Kidney glomerular epithelial cell (primary cell): Measurements from ENCODE around the gene TCF3.
"Not testable (repeated sequence)": the region's sequence is repeated elsewhere in the genome, so short reads cannot be mapped to it uniquely, and the experiment has no call there.

Experiments
- DNase-seq: peaks from one replicate; lab custom pipeline; 2025; lab: John Stamatoyannopoulos, UW

Gene TCF3

DNA sequence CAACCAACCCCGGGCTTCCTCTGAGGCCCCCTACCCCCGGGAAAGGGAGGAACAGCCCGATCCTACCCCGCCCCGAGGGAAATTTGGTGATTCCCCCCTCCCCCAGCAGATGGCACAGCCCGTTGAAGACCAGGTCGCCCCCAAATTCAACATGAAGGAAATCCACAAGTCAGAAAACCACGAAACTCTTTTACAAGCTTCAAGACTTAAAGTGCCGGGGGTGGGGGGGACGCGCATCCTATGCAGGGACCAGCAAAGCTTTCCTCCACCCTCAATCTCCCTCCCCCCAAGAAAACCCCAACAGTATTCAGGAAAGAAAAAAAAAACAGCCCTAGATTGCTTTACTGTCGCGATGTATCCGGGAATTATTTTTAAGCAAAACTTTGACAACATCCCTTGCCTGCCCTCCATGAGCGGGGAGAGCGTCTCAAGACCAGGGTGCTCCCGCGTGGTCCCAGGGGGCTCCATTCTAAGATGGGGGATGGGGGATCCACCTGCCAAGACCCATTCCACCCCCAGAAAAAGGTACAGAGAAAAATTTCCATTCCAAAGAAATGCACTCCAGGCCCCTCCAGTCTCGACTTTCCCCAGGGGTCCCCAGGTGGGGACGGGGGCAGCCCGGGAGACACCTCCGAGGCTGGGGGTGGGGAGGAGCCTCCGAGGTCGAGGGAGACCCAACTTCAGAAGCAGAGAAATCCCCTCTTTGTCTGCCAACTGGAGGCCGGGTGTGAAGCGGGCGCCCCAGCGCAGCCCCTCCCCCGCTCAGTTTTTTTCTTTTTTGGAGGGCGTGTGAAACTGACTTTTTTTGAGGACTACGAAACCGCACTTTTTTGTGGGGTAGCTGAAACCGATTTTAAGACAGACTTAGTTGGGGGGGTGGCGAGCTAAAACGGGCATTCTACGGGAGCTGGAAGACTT lies 1.5 kb downstream of the TCF3 start:
- no peak for DNase-seq

DNA sequence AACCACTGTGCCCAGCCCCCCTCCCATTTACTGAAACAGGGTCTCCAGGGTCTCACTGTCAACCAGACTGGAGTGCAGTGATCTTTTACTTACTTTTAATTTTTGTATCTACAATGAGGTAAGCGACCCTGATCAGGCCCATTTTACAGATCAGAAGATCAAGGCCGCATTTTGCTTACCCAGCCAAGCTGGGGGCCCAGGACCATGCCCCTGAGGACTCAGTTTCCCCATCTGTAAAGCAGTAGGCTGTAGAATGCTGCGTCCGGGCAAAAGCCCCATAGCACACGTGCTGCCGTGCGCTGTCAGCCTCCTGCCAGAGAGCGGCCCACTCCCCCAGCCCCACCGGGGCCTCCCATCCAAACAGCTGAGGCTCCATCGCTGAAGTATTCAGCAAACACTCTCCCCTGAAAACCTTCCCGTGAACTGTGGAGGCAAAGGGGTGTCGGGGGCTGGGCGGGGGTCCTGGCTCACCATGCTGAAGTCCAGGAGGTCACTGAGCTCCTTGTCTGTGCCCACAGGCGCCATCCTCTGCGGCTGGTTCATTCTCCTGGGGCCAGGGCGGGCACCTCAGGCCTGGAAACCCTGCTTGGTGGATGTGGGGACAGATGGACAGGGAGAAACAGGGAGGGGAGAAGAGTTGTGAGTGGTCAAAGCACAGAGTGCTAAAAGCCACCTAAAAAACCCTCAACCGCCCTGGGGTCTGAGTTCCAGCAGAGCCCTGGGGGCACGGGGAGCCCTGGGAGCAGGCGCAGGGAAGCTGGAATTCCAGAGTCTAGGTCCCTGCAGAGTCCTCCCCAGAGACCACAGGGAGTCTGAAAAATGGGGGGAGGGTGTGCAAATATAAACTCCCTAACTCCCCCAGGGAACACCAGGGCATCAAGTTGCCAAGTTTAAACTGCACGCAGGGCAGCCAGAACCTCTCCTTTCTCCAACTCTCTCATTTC lies 2.4 kb downstream of the TCF3 start:
- no peak for DNase-seq

DNA sequence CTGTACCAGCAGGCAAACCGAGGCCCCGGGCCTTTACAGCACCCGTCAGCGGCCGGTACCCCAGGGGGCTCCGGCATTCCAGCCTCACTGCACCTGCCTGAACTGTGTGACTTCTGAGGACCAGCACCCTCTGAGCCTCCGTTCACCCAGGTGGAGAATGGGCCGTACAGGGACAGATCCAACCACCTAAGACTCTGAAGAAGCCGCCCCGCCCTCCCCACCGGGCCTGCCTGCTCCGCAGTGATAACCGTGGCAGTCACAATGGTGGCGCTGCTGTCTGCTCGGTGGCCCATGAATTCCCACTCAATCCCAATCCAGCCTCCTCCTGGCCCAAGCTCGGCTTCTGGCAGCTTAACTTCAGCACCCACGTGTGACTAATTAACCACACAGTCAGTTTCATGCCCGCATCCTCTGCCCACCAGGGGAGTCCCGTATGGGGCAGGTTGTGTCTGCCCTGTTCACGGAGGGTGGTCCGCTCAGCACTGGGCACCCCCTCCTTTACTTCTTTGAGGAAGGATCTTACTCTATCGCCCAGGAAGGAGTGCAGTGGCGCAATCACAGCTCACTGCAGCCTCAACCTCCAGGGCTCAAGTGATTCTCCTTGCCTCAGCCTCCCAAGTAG lies 3.4 kb downstream of the TCF3 start:
- DNase-seq: no peak

DNA sequence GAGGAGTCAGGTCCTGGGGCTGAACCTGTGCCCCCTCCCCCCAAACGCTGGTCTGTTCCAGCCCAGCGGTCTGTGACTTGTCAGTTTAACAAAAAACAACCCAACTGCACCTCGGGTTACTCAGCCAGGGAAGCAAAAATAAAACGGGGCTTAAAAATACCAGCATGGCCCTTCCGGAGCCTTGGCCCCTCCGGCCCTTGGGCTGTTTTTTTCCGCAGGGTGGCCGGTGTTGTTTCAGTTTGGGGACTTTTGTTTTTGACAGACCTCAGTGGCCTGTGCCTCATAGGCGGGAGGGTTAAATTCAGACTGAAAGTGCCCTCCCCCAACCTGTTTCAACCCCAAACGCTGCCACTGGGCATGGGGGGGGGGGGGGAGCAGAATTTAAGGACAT lies 4.0 kb downstream of the TCF3 start:
- DNase-seq: no peak

DNA sequence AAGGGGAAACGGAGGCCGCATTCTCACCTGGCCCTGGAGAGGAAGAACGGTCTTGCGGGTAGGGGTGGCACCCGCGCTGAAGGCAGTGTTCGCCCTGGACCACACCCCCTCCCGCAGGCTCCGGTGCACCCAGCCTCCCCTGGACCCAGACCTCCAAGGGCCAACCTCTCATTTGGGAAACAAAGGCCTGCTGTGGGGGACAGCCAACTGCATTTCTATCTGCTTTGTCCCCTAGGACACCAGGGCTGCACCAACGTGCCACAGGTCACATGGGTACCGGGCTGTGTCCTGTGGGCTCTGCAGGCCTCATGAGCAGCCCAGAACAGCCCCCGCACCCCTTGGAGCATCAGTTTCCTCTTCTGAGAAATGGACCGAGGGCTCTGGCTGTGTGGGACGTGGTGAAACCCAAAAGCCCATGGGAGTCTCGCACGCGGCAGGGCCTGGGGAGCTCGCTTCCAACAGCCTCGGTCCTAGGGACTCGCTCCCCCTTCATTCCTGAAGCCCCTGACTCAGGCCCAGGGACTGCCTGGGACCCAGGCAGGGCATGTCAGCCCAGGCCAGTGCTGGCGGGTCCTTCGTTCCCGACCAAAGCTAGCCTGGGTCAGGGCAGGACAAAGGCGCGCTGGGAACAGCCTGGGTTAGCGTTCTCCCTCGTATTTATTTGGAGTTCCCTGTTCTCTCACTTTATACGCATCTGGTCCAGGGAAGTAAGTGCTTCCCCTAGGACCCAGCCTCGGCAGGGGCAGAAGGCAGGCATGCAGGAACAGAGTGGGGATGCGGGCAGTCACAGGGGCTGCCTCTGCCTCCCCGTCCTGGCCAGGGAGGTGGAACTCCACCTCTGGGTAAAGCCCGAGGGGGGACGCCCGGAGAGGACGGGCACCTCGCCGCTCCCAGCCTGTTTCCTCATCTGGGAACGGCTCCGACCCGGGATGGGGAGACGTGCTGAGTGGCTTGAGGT lies 4.6 kb downstream of the TCF3 start:
- no peak for DNase-seq

DNA sequence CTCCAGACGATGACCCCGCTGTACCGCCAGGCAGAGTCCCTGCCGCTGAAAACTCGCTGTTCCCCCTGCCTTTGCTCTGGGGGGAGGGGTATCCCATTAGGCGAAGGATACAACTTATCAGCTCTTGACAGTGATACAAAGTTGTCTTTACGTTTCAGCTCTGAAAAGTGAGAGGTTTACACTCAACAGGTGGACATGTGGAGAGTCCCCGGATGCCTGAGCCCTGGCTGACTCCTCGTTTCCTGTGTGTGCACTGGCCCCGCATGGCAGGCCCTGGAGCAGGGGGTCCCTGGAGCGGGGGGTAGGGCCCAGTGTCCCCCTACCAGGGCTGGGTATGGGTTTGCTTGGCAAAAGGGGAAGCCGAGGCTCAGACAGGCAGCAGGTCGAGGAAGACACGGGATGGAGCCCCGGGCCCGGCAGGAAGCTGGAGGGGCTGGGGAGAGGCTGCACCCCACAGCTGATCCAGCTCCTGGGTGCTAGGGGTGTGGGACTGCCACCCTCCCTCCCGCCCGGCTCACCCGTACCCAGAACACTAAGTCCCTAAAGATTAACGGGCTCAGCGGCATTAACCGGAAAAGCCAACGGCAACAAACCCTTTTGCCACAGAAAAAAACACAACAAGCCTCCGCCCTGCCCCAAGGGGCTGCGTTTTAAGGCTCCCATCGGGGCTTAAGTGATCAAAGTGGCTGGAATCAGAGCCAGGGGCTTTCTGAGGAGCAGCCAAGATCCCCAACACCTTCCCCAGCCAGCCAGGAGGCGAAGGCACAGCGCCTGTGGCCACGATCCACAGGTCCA lies 5.6 kb downstream of the TCF3 start:
- no peak for DNase-seq

DNA sequence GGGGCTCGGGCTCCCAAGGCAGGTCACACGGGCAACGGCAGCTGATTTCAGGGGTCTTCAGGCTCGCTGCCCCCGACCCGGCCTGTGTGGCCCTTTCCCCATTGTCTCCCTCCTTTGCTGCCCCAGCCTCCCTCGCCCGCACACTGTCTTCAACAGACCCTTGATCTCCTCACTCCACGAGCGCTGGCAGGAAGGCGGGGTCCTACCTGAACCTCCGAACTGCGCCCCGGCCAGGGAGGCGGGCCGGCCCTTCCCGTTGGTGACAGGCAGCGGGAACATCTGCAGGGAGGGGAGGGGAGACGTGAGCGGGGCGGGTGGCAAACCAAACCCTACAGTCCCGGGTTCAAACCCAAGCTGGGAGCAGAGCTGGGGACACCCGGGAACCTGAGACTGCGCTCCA lies 6.3 kb downstream of the TCF3 start:
- no peak for DNase-seq

DNA sequence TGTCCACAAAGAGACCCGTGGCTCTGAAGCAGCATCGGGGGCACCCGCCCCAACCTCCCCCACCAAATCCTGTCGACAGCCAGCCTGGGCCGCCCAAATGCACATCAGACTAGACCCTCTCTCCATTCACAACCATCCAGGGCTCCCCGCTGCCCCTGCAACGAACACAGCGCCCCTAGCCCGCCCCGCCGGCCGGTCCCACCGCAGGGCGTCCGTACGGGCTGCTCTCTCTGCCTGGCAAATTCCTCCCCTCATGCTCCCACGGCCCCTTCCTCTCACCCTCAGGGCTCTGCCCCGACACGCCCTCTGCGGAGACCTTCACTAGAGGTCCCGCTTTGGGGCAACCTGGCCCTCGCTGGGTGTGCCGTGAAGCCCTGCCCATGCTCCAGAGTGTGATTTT lies 7.1 kb downstream of the TCF3 start:
- DNase-seq: no peak

DNA sequence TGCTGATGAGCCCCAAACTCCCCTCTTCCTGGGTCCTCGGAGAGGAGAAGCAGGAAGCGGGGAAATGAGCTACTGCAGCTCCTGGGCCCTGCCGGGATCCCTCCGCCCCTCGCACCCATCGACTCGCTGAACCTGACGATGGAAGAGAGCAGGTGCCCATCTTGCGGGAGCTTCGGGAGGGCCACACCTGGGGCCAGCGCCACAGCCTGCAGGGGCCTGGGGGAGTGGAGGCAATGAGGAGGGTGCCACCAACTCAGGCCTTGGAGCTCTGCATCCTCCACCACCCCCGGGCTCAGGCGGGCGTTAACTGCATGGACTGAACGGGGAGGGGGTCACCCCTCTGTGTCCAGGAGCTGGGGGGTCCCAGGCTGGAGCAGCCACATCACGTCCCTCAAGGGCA lies 8.3 kb downstream of the TCF3 start:
- DNase-seq: no peak

DNA sequence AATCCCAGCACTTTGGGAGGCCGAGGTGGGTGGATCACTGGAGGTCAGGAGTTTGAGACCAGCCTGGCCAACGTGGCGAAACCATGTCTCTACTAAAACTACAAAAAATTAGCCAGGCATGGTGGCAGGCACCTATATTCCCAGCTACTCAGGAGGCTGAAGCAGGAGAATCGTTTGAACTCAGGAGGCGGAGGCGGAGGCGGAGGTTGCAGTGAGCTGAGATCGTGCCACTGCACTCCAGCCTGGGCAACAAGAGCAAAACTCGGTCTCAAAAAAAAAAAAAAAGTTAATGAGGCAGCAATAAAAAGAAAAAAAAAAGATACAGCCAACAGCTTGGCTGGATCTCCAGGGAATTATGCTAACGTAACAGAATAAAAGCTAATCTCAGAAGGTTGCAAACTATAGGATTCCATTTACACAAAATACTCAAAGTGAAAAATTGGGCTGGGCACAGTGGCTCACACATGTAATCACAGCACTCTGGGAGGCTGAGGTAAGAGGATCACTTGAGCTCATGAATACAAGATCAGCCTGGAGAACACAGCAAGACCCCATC lies 11.4 kb downstream of the TCF3 start:
- DNase-seq: not testable (repeated sequence)

DNA sequence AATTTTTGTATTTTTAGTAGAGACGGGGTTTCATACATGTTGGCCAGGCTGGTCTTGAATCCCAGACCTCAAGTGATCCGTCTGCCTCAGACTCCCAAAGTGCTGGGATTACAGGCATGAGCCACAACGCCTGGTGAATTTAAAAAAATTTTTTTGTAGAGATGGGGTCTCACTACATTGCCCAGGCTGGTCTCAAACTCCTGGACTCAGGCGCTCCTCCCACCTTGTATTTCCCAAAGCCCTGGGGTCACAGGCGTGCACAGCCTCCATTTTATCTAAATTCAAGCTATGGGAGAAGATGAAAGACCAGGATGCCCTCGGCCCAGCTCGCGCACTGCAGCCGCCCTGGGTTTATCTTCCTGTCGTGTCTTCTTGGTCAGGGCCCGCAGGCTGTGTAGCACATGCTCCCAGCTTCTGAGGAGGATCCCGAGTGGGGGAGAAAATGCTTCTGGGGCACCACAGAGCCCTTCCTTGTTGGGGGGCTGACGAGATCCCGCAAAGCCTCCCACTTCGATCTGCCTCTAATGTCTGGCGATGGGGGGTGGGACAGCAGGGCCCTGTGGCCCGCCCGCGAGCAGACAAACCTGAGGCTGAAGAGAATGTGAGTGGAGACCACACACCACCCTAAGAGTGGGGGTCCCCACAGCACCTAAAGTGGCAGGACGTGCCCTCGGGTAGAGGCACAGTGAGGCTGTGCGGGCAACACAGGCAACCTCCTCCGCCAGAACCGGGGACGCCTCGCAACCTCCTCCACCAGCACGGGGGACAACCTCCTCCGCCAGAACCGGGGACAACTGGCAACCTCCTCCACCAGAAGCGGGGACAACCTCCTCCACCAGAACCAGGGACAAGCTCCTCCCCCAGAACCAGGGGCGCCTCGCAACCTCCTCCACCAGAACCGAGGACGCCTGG lies 15.8 kb downstream of the TCF3 start:
- no peak for DNase-seq

DNA sequence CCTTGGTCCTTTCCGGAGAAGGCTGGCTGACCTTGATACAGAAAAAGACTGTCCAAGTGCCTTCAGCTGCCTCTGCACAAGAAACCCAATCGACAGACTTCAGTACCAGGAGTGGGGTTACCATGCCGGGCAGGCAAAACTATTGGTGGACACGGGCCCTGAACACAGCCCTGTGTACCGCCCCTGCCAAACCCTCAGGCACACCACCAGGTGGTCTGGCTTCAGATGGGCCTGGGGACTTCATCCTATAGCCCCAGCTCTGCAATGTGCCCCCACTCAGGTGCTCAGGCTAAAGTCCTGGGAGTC lies 17.5 kb downstream of the TCF3 start:
- no peak for DNase-seq

DNA sequence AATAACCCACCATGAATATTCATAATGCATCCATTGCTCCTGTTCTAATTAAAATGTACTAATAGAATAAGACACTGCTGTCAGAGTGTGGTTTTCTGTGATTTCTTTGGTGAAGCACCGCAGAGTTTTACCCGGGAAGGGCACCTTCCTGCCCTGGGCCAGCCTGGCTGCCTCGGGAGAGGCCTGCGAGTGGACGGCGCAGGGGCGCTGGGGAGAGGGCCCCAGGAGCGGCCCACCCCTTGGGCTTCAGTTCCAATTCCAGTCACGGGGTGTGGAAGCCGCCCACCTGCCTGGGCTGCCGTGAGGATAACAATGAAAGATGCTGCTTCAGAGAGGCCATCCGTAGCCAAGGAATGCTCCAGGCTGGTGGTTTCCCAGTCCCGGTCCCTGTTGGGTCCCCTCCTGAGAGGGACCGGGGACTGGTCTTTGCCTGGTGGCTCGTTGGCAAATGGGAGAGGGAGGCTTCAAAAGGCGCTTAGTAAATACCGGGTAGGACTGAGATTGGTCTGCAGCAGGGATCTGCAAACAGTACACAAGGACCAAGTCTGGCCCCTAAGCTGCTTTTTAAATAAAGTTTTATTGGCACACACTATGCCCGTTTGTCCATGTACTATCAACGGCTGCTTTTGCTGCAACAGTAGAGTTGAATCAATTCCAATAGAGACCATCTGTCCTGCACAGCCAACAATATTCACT lies 18.0 kb downstream of the TCF3 start:
- DNase-seq: no peak

DNA sequence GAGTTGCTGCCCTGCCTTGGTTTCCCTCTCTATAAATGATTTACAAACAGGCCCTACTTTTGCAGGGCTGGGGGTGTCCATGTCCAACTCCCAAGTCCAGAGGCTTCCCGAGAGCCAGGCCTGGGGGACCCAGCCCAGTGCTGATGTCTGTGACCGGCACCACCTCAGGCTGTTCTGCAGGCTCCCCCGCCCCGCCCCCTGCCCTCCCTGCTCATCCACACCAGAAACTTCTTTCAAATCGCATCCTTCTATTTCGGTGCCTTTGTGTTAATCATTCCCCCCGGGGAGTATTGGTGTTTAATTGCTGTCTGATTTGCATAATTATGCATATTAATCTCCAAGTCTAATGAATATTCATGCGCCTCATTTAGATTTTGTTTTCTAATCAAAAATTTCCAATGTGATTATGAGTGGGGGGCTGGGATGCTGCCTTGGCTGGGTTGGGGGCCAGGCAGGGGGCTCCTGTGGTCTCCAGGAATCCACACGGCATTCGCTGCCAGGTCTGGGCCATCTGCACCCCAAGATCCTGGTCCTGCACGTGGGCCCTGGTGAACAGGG lies 19.1 kb downstream of the TCF3 start:
- DNase-seq: no peak

DNA sequence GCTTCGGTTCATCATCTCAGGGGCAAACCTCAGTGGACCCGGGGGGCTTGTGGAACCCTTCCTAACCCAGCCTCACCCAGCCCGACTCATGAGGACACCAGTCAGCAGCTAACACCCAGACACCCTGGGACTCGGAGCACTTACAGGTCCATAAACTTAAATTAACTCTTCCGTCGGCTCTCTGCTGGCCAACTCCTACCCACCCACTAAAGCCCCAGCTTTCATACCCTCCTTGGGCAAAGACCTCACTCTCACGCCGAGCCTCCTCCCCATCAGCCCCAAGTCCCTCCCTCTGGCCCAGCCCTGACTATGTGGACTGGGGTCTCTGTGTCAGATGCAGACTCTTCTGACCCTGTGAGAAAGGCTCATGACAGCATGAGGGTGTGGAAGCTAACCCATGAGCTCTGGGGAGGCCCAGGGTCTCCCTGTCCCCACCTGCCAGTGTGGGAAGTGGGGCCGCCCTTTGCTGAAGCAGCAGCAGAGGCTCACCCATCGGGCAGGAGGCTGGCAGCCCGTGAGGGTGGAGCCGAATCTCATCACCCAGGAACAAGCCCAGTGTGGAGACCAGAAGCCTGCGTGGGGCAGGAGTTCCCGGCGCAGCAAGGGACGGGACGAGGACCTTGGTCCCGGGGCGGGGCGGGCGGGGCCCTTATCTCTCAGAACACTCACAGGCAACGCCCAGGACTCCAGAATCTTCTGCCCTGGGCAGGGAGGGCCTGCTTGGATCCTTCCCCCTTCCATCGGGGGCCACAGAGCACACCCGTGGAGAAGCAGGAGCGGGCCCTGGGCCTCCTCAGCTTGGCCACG lies 19.8 kb downstream of the TCF3 start:
- no peak for DNase-seq

DNA sequence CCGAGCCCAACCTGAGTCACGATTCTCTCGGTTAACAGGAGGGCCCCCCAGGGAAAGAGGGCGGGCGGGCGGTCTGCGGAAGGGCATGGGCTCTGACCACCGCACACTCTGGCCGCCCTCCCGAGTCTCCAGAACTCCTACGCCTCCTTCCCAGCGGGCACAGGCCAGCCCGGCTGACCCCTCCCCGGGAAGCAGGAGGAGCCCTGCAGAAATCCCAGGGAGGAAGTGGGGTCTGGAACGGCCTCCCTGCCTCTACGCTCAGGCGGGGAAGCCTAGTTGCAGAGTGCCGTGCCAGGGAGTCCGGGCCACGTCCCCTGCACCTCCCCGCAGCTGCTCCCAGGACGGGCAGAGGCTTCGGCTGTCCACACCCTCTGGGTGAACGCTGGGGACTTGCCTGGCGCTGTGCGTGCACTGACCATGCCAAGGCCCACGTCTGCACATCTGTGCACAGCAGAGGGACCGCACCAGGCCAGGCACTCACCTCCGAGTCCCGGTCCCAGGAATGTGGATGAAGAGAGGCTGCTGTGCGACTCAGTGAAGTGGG lies 20.8 kb downstream of the TCF3 start:
- no peak for DNase-seq

DNA sequence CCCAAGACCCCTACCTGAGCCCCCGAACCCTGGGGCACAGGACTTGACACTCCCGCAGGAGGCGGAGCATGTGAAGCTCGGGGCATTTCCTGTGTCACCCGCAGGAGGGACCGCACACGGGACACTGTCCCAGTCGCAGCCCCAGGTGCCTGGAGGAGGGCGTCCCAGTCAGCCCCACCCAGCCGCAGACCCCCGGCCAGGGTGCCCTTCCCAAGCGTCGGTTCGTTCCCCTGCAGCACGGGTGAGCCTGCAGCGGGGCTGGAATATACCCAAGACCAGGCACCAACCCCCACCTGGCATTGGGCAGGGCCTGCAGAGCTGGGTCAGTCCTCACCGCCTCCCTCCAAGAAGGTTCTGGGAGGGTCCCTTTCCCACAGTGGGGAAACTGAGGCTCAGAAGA lies 21.6 kb downstream of the TCF3 start:
- no peak for DNase-seq
